Adipocyte (in vitro differentiated cells): ENCODE measurements around the gene PLA2G4D.
A peak's percentile ranks its signal among the peaks of the same experiment; 100 is the strongest.

ENCODE experiments used
- DNase-seq: peaks from one replicate; pipeline ENCODE4 v3.0.0-alpha.2; 2015; ENCODE audit warnings: low read depth
- H3K27me3 ChIP-seq: replicated peaks from 2 replicates; pipeline ENCODE4 v1.7.0; 2013; ENCODE audit warnings: mild to moderate bottlenecking, low read length, moderate library complexity; ENCODE audit not compliant: control insufficient read depth, insufficient read depth
- H3K36me3 ChIP-seq: 2 replicates; pipeline ENCODE4 v1.7.0; 2013; ENCODE audit warnings: low read length, mild to moderate bottlenecking, moderate library complexity; ENCODE audit not compliant: control insufficient read depth, insufficient read depth, severe bottlenecking
- H3K4me1 ChIP-seq: 2 replicates; pipeline ENCODE4 v1.7.0; 2013; ENCODE audit warnings: mild to moderate bottlenecking, low read length, moderate library complexity; ENCODE audit not compliant: control insufficient read depth, insufficient read depth
- H3K4me3 ChIP-seq: 2 replicates; pipeline ENCODE4 v1.7.0; 2013; ENCODE audit warnings: mild to moderate bottlenecking, low read length, moderate library complexity
- H3K9ac ChIP-seq: 2 replicates; pipeline ENCODE4 v1.7.0; 2013; ENCODE audit warnings: mild to moderate bottlenecking, low read length, moderate library complexity
- H3K9me3 ChIP-seq: 2 replicates; pipeline ENCODE4 v1.7.0; 2013; ENCODE audit warnings: mild to moderate bottlenecking, low read length, moderate library complexity; ENCODE audit not compliant: control insufficient read depth

PLA2G4D gene

GRCh38 chr15:42134617-42135245, 40.4 kb upstream of the PLA2G4D start:
- DNase-seq, result no peak
- no peaks in the 10 kb centered on the region for H3K9me3 ChIP-seq
- H3K4me3 ChIP-seq, result no peak overlapping the region
- no peaks in the 10 kb centered on the region for H3K36me3 ChIP-seq
- H3K9ac ChIP-seq, result no peak overlapping the region
- H3K27me3 ChIP-seq, result peaks cover 40% of the 10 kb centered on the region
- H3K4me1 ChIP-seq, result no peaks in the 10 kb centered on the region

- peak; percentile 31 for DNase-seq
- peaks cover 39% of the 10 kb centered on the region for H3K27me3 ChIP-seq
- no peaks in the 10 kb centered on the region for H3K9me3 ChIP-seq
- H3K4me1 ChIP-seq, result no peaks in the 10 kb centered on the region
- no peak overlapping the region for H3K9ac ChIP-seq
- no peak overlapping the region for H3K4me3 ChIP-seq
- no peaks in the 10 kb centered on the region for H3K36me3 ChIP-seq
Measured at GRCh38 chr15:42133886-42134502, 39.6 kb upstream of the PLA2G4D start.

- no peak overlapping the region for H3K4me3 ChIP-seq
- no peaks in the 10 kb centered on the region for H3K9me3 ChIP-seq
- H3K4me1 ChIP-seq, result no peaks in the 10 kb centered on the region
- no peak overlapping the region for H3K9ac ChIP-seq
- no peaks in the 10 kb centered on the region for H3K36me3 ChIP-seq
- peaks cover 38% of the 10 kb centered on the region for H3K27me3 ChIP-seq
- DNase-seq, result no peak
Measured at GRCh38 chr15:42133356-42133755, 39.0 kb upstream of the PLA2G4D start.

- H3K9me3 ChIP-seq, result no peaks in the 10 kb centered on the region
- H3K4me3 ChIP-seq, result no peak overlapping the region
- no peaks in the 10 kb centered on the region for H3K36me3 ChIP-seq
- no peak overlapping the region for H3K9ac ChIP-seq
- H3K27me3 ChIP-seq, result peaks cover 50% of the 10 kb centered on the region
- no peaks in the 10 kb centered on the region for H3K4me1 ChIP-seq
- DNase-seq, result no peak
Measured at GRCh38 chr15:42131826-42132806, 37.8 kb upstream of the PLA2G4D start.

GRCh38 chr15:42131006-42131405, 36.6 kb upstream of the PLA2G4D start:
- Histone ChIP-seq H3K27me3 (peaks cover 45% of the 10 kb centered on the region), H3K9ac (no peak overlapping the region), H3K4me1 (no peaks in the 10 kb centered on the region), H3K9me3 (no peaks in the 10 kb centered on the region), H3K4me3 (no peak overlapping the region), H3K36me3 (no peaks in the 10 kb centered on the region)
- DNase-seq, result no peak

- Histone ChIP-seq H3K4me1 (no peaks in the 10 kb centered on the region), H3K36me3 (no peaks in the 10 kb centered on the region), H3K4me3 (no peak overlapping the region), H3K9ac (no peak overlapping the region), H3K9me3 (no peaks in the 10 kb centered on the region), H3K27me3 (peaks cover 50% of the 10 kb centered on the region)
- no peak for DNase-seq
Measured at GRCh38 chr15:42130246-42130986, 36.1 kb upstream of the PLA2G4D start.

- Histone ChIP-seq H3K4me1 (no peaks in the 10 kb centered on the region), H3K4me3 (no peak overlapping the region), H3K36me3 (no peaks in the 10 kb centered on the region), H3K9me3 (no peaks in the 10 kb centered on the region), H3K27me3 (peaks cover 51% of the 10 kb centered on the region), H3K9ac (no peak overlapping the region)
- no peak for DNase-seq
Measured at GRCh38 chr15:42129364-42129763, 35.0 kb upstream of the PLA2G4D start.

GRCh38 chr15:42128476-42128875, 34.1 kb upstream of the PLA2G4D start:
- DNase-seq, result no peak
- no peaks in the 10 kb centered on the region for H3K4me1 ChIP-seq
- no peaks in the 10 kb centered on the region for H3K9me3 ChIP-seq
- H3K27me3 ChIP-seq, result peaks cover 56% of the 10 kb centered on the region
- H3K9ac ChIP-seq, result no peak overlapping the region
- no peaks in the 10 kb centered on the region for H3K36me3 ChIP-seq
- H3K4me3 ChIP-seq, result no peak overlapping the region

- Histone ChIP-seq H3K9ac (no peak overlapping the region), H3K9me3 (no peaks in the 10 kb centered on the region), H3K4me3 (no peak overlapping the region), H3K36me3 (no peaks in the 10 kb centered on the region), H3K27me3 (peaks cover 69% of the 10 kb centered on the region), H3K4me1 (no peaks in the 10 kb centered on the region)
- no peak for DNase-seq
Measured at GRCh38 chr15:42123546-42123945, 29.2 kb upstream of the PLA2G4D start.

GRCh38 chr15:42121682-42122081, 27.3 kb upstream of the PLA2G4D start:
- no peaks in the 10 kb centered on the region for H3K9me3 ChIP-seq
- no peak for DNase-seq
- H3K4me3 ChIP-seq, result no peak overlapping the region
- H3K36me3 ChIP-seq, result no peaks in the 10 kb centered on the region
- no peaks in the 10 kb centered on the region for H3K4me1 ChIP-seq
- no peak overlapping the region for H3K9ac ChIP-seq
- peaks cover 56% of the 10 kb centered on the region for H3K27me3 ChIP-seq

- Histone ChIP-seq H3K9me3 (no peaks in the 10 kb centered on the region), H3K4me3 (no peak overlapping the region)
- no peak for DNase-seq
Measured at GRCh38 chr15:42121021-42121420, 26.7 kb upstream of the PLA2G4D start.

More at GRCh38 chr15:42121021-42121420, 26.7 kb upstream of the PLA2G4D start:
- Histone ChIP-seq H3K36me3 (no peaks in the 10 kb centered on the region), H3K9ac (no peak overlapping the region), H3K27me3 (peaks cover 54% of the 10 kb centered on the region), H3K4me1 (no peaks in the 10 kb centered on the region)
